Activated naive CD4-positive, alpha-beta T cell treated with anti-CD3 and anti-CD28 coated beads, Interleukin-2, amount 10 ng/mL, durations not matched to agents 7 days and 5 days (primary cell): ENCODE data around the gene IL31RA.

ENCODE experiments used
- CTCF ChIA-PET: fragments of 350-600 bp; sonication (Branson Sonifier 250); formaldehyde crosslinking; loops from one replicate; lab custom pipeline; 2021; ENCODE audit warnings: antibody characterized with exemption; lab: Charles Lee
- DNase-seq: peaks from one replicate; pipeline ENCODE4 v3.0.0-alpha.2; 2020
- H3K27ac Mint-ChIP-seq: one replicate; pipeline ENCODE4 v1.8.0; 2021; ENCODE audit warnings: mild to moderate bottlenecking, moderate library complexity, mixed read lengths
- H3K27me3 Mint-ChIP-seq: one replicate; pipeline ENCODE4 v1.8.0; 2021; ENCODE audit warnings: mild to moderate bottlenecking, mixed read lengths
- H3K36me3 Mint-ChIP-seq: one replicate; pipeline ENCODE4 v1.8.0; 2021; ENCODE audit warnings: mixed read lengths
- H3K4me1 Mint-ChIP-seq: one replicate; pipeline ENCODE4 v1.8.0; 2021; ENCODE audit warnings: mixed read lengths
- H3K4me3 Mint-ChIP-seq: one replicate; pipeline ENCODE4 v1.8.0; 2021; ENCODE audit warnings: mild to moderate bottlenecking, moderate library complexity, mixed read lengths
- H3K9me3 Mint-ChIP-seq: one replicate; pipeline ENCODE4 v1.8.0; 2021; ENCODE audit warnings: mixed read lengths

Gene IL31RA

GRCh38 chr5:55868846-55869245 is 17.7 kb downstream of the IL31RA start:
- peaks cover 5% of the 10 kb centered on the region for H3K4me1 Mint-ChIP-seq
- no peak for DNase-seq
- no peak overlapping the region for H3K4me3 Mint-ChIP-seq
- H3K27ac Mint-ChIP-seq, result no peak overlapping the region
- no peaks in the 10 kb centered on the region for H3K27me3 Mint-ChIP-seq
- no peaks in the 10 kb centered on the region for H3K9me3 Mint-ChIP-seq
- H3K36me3 Mint-ChIP-seq, result no peaks in the 10 kb centered on the region
- CTCF ChIA-PET, result interaction anchor here (0.9 to 1.3 kb wide), 4 partner anchors 9 to 43 kb away, joined by 3 to 5 read pairs (median 3); no protein-coding TSS in a partner anchor

GRCh38 chr5:55869847-55870246 is 18.7 kb downstream of the IL31RA start:
- Mint-ChIP-seq H3K36me3 (no peaks in the 10 kb centered on the region), H3K27me3 (no peaks in the 10 kb centered on the region), H3K27ac (no peak overlapping the region), H3K4me3 (no peak overlapping the region), H3K9me3 (no peaks in the 10 kb centered on the region), H3K4me1 (peaks cover 5% of the 10 kb centered on the region)
- no peak for DNase-seq
- CTCF ChIA-PET, result interaction anchor here (1.0 kb wide), 1 partner anchor 157 kb away, joined by 3 read pairs; no protein-coding TSS in a partner anchor

GRCh38 chr5:55873234-55873633 is 22.1 kb downstream of the IL31RA start:
- H3K27ac Mint-ChIP-seq, result no peak overlapping the region
- H3K4me1 Mint-ChIP-seq, result no peaks in the 10 kb centered on the region
- no peak for DNase-seq
- H3K27me3 Mint-ChIP-seq, result no peaks in the 10 kb centered on the region
- H3K9me3 Mint-ChIP-seq, result peaks cover 7% of the 10 kb centered on the region
- CTCF ChIA-PET, result no interaction called here
- H3K36me3 Mint-ChIP-seq, result peaks cover 2% of the 10 kb centered on the region
- no peak overlapping the region for H3K4me3 Mint-ChIP-seq

GRCh38 chr5:55877655-55878054 is 26.5 kb downstream of the IL31RA start:
- Mint-ChIP-seq H3K27ac (no peak overlapping the region), H3K9me3 (peaks cover 7% of the 10 kb centered on the region), H3K36me3 (peaks cover 2% of the 10 kb centered on the region), H3K4me1 (no peaks in the 10 kb centered on the region), H3K27me3 (no peaks in the 10 kb centered on the region), H3K4me3 (no peak overlapping the region)
- CTCF ChIA-PET, result interaction anchor here (1.4 kb wide), 2 partner anchors 9 to 10 kb away, joined by 5 to 6 read pairs; no protein-coding TSS in a partner anchor
- no peak for DNase-seq

- CTCF ChIA-PET, result interaction anchor here (0.7 kb wide), 1 partner anchor 13 kb away, joined by 3 read pairs; no protein-coding TSS in a partner anchor
- DNase-seq, result no peak
- peaks cover 7% of the 10 kb centered on the region for H3K9me3 Mint-ChIP-seq
- peaks cover 3% of the 10 kb centered on the region for H3K27me3 Mint-ChIP-seq
- H3K4me3 Mint-ChIP-seq, result no peak overlapping the region
- H3K4me1 Mint-ChIP-seq, result no peaks in the 10 kb centered on the region
- H3K36me3 Mint-ChIP-seq, result peaks cover 2% of the 10 kb centered on the region
- H3K27ac Mint-ChIP-seq, result no peak overlapping the region
These were observed 29.3 kb downstream of the IL31RA start for GRCh38 chr5:55880453-55880852.

- CTCF ChIA-PET, result no interaction called here
- DNase-seq, result no peak
- H3K9me3 Mint-ChIP-seq, result no peaks in the 10 kb centered on the region
- peaks cover 10% of the 10 kb centered on the region for H3K27me3 Mint-ChIP-seq
- no peak overlapping the region for H3K27ac Mint-ChIP-seq
- no peak overlapping the region for H3K4me3 Mint-ChIP-seq
- peaks cover 9% of the 10 kb centered on the region for H3K4me1 Mint-ChIP-seq
- H3K36me3 Mint-ChIP-seq, result no peaks in the 10 kb centered on the region
These were observed 34.2 kb downstream of the IL31RA start for GRCh38 chr5:55885359-55885758.

GRCh38 chr5:55888205-55888604 is 37.0 kb downstream of the IL31RA start:
- Mint-ChIP-seq H3K36me3 (no peaks in the 10 kb centered on the region), H3K4me1 (peaks cover 9% of the 10 kb centered on the region), H3K4me3 (no peak overlapping the region), H3K27ac (peak overlapping the region; percentile 35), H3K27me3 (peaks cover 10% of the 10 kb centered on the region), H3K9me3 (no peaks in the 10 kb centered on the region)
- no peak for DNase-seq
- CTCF ChIA-PET, result interaction anchor here (0.6 to 1.4 kb wide), 2 partner anchors 11 to 616 kb away, joined by 3 to 6 read pairs; no protein-coding TSS in a partner anchor

- CTCF ChIA-PET, result no interaction called here
- Mint-ChIP-seq H3K27me3 (peaks cover 9% of the 10 kb centered on the region), H3K9me3 (no peaks in the 10 kb centered on the region), H3K36me3 (no peaks in the 10 kb centered on the region), H3K4me1 (peaks cover 14% of the 10 kb centered on the region), H3K27ac (no peak overlapping the region), H3K4me3 (no peak overlapping the region)
- DNase-seq, result no peak
These were observed 41.3 kb downstream of the IL31RA start for GRCh38 chr5:55892479-55892878.

GRCh38 chr5:55894135-55894534 is 43.0 kb downstream of the IL31RA start:
- DNase-seq, result no peak
- H3K27me3 Mint-ChIP-seq, result peaks cover 14% of the 10 kb centered on the region
- no peaks in the 10 kb centered on the region for H3K9me3 Mint-ChIP-seq
- H3K27ac Mint-ChIP-seq, result no peak overlapping the region
- CTCF ChIA-PET, result interaction anchor here (0.6 to 1.0 kb wide), 2 partner anchors 13 to 51 kb away, joined by 3 read pairs; no protein-coding TSS in a partner anchor
- H3K36me3 Mint-ChIP-seq, result no peaks in the 10 kb centered on the region
- peaks cover 5% of the 10 kb centered on the region for H3K4me1 Mint-ChIP-seq
- no peak overlapping the region for H3K4me3 Mint-ChIP-seq

- peaks cover 5% of the 10 kb centered on the region for H3K4me1 Mint-ChIP-seq
- no peak for DNase-seq
- CTCF ChIA-PET, result interaction anchor here (0.6 to 1.3 kb wide), 2 partner anchors 165 to 177 kb away, joined by 3 read pairs; no protein-coding TSS in a partner anchor
- H3K27me3 Mint-ChIP-seq, result peaks cover 25% of the 10 kb centered on the region
- no peaks in the 10 kb centered on the region for H3K9me3 Mint-ChIP-seq
- no peak overlapping the region for H3K27ac Mint-ChIP-seq
- no peak overlapping the region for H3K4me3 Mint-ChIP-seq
- H3K36me3 Mint-ChIP-seq, result no peaks in the 10 kb centered on the region
These were observed 44.2 kb downstream of the IL31RA start for GRCh38 chr5:55895346-55895745.

- Mint-ChIP-seq H3K27me3 (peaks cover 25% of the 10 kb centered on the region), H3K9me3 (no peaks in the 10 kb centered on the region), H3K27ac (no peak overlapping the region), H3K4me1 (peaks cover 5% of the 10 kb centered on the region), H3K4me3 (no peak overlapping the region), H3K36me3 (no peaks in the 10 kb centered on the region)
- CTCF ChIA-PET, result interaction anchor here (1.3 kb wide), 1 partner anchor 166 kb away, joined by 3 read pairs; no protein-coding TSS in a partner anchor
- no peak for DNase-seq
These were observed 45.1 kb downstream of the IL31RA start for GRCh38 chr5:55896238-55896637.

- Mint-ChIP-seq H3K4me3 (no peak overlapping the region), H3K4me1 (peaks cover 5% of the 10 kb centered on the region), H3K27ac (no peak overlapping the region), H3K27me3 (peaks cover 25% of the 10 kb centered on the region), H3K36me3 (no peaks in the 10 kb centered on the region), H3K9me3 (no peaks in the 10 kb centered on the region)
- CTCF ChIA-PET, result no interaction called here
- no peak for DNase-seq
These were observed 45.5 kb downstream of the IL31RA start for GRCh38 chr5:55896663-55897062.

GRCh38 chr5:55897206-55897894 is 46.2 kb downstream of the IL31RA start:
- Mint-ChIP-seq H3K27me3 (peaks cover 25% of the 10 kb centered on the region), H3K9me3 (no peaks in the 10 kb centered on the region), H3K27ac (no peak overlapping the region), H3K36me3 (no peaks in the 10 kb centered on the region), H3K4me1 (peaks cover 9% of the 10 kb centered on the region), H3K4me3 (no peak overlapping the region)
- CTCF ChIA-PET, result no interaction called here
- no peak for DNase-seq

GRCh38 chr5:55897905-55898304 is 46.7 kb downstream of the IL31RA start:
- Mint-ChIP-seq H3K9me3 (no peaks in the 10 kb centered on the region), H3K27ac (no peak overlapping the region), H3K4me1 (peaks cover 14% of the 10 kb centered on the region), H3K27me3 (peaks cover 25% of the 10 kb centered on the region), H3K4me3 (no peak overlapping the region), H3K36me3 (no peaks in the 10 kb centered on the region)
- CTCF ChIA-PET, result no interaction called here
- DNase-seq, result no peak

- no peak for DNase-seq
- Mint-ChIP-seq H3K9me3 (no peaks in the 10 kb centered on the region), H3K4me3 (no peak overlapping the region), H3K27ac (no peak overlapping the region), H3K36me3 (no peaks in the 10 kb centered on the region), H3K4me1 (peaks cover 24% of the 10 kb centered on the region), H3K27me3 (peaks cover 33% of the 10 kb centered on the region)
- CTCF ChIA-PET, result no interaction called here
These were observed 48.2 kb downstream of the IL31RA start for GRCh38 chr5:55899344-55899743.
